Neural progenitor cell (in vitro differentiated cells): ENCODE results near the gene PLXDC2.

Experiments used
- CTCF ChIP-seq: fragments of 200-600 bp; sonication (generic); IDR thresholded peaks from 2 replicates; pipeline ENCODE4 v1.5.1; 2017; ENCODE audit warnings: antibody characterized with exemption, mild to moderate bottlenecking
- EZH2 ChIP-seq: fragments of 200-600 bp; sonication (generic); IDR thresholded peaks from 2 replicates; pipeline ENCODE4 v1.6.1; 2017; ENCODE audit warnings: antibody characterized with exemption, mild to moderate bottlenecking, moderate library complexity

DNA sequence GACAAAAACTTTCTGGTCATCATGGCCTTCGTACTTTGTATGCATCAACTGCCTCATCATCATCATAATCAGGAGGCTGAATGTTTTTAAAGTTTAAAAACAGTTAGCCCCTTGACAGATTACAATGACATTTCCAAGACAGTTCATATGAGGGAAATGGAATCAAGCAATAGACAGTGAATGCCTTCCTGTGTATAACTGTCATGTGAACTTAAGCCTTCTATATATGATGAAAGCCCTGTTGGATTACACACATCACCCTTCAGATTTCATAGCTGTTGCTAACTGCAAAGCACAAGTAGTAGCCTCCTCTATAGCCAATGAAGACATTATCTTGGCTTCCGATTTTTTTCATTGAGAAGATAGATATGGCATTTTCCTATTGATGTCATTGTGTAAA lies 154.0 kb downstream of the PLXDC2 start:
- TF ChIP-seq CTCF: no peak
- TF ChIP-seq EZH2: no peak
